HG03159 (cell line): ENCODE results near the gene FAR2.
"Not testable (repeated sequence)": the region's sequence is repeated elsewhere in the genome, so short reads cannot be mapped to it uniquely, and the experiment has no call there.

ENCODE experiments used
- ATAC-seq: cut with Tn5 transposase; IDR thresholded peaks from one replicate; pipeline ENCODE4 v1.9.1; 2021; ENCODE audit warnings: mild to moderate bottlenecking, moderate library complexity; ENCODE audit not compliant: unreplicated experiment

Gene FAR2

GRCh38 chr12:29152223-29152868 is 3.3 kb downstream of the FAR2 start:
- ATAC-seq: peak; percentile 81

GRCh38 chr12:29152981-29153630 is 4.0 kb downstream of the FAR2 start:
- ATAC-seq: no peak

GRCh38 chr12:29155079-29155478 is 6.0 kb downstream of the FAR2 start:
- peak; percentile 55 for ATAC-seq

GRCh38 chr12:29157486-29157946 is 8.4 kb downstream of the FAR2 start:
- ATAC-seq: no peak

GRCh38 chr12:29158115-29158763 is 9.2 kb downstream of the FAR2 start:
- ATAC-seq: no peak

GRCh38 chr12:29159661-29160060 is 10.6 kb downstream of the FAR2 start:
- ATAC-seq: no peak

- ATAC-seq: no peak
Observed at GRCh38 chr12:29160230-29160629, 11.2 kb downstream of the FAR2 start.

GRCh38 chr12:29163146-29163545 is 14.1 kb downstream of the FAR2 start:
- ATAC-seq: no peak

- ATAC-seq: peak; percentile 100
Observed at GRCh38 chr12:29164477-29165393, 15.7 kb downstream of the FAR2 start.

GRCh38 chr12:29167445-29167844 is 18.4 kb downstream of the FAR2 start:
- no peak for ATAC-seq

GRCh38 chr12:29167988-29168387 is 18.9 kb downstream of the FAR2 start:
- no peak for ATAC-seq

GRCh38 chr12:29169978-29170377 is 20.9 kb downstream of the FAR2 start:
- not testable (repeated sequence) for ATAC-seq

- not testable (repeated sequence) for ATAC-seq
Observed at GRCh38 chr12:29170478-29171084, 21.5 kb downstream of the FAR2 start.

- no peak for ATAC-seq
Observed at GRCh38 chr12:29171421-29172258, 22.6 kb downstream of the FAR2 start.

- no peak for ATAC-seq
Observed at GRCh38 chr12:29176941-29177340, 27.9 kb downstream of the FAR2 start.

- not testable (repeated sequence) for ATAC-seq
Observed at GRCh38 chr12:29182247-29182646, 33.2 kb downstream of the FAR2 start.

GRCh38 chr12:29187756-29188155 is 38.7 kb downstream of the FAR2 start:
- ATAC-seq: no peak

- ATAC-seq: no peak
Observed at GRCh38 chr12:29191267-29191850, 42.3 kb downstream of the FAR2 start.

GRCh38 chr12:29198901-29199300 is 49.8 kb downstream of the FAR2 start:
- ATAC-seq: no peak
